ENCODE data around the gene GGA2.
"Not testable (repeated sequence)": the region's sequence is repeated elsewhere in the genome, so short reads cannot be mapped to it uniquely, and the experiment has no call there.

GGA2 gene

GRCh38 chr16:23491490-23492391, 18.6 kb downstream of the GGA2 start:
- no peak overlapping the region for H3K4me3 ChIP-seq (ENCODE audit: low read depth, low read length)
- no peaks in the 10 kb centered on the region for H3K27me3 ChIP-seq
- no peak for DNase-seq
- TF ChIP-seq, protein P1, sequence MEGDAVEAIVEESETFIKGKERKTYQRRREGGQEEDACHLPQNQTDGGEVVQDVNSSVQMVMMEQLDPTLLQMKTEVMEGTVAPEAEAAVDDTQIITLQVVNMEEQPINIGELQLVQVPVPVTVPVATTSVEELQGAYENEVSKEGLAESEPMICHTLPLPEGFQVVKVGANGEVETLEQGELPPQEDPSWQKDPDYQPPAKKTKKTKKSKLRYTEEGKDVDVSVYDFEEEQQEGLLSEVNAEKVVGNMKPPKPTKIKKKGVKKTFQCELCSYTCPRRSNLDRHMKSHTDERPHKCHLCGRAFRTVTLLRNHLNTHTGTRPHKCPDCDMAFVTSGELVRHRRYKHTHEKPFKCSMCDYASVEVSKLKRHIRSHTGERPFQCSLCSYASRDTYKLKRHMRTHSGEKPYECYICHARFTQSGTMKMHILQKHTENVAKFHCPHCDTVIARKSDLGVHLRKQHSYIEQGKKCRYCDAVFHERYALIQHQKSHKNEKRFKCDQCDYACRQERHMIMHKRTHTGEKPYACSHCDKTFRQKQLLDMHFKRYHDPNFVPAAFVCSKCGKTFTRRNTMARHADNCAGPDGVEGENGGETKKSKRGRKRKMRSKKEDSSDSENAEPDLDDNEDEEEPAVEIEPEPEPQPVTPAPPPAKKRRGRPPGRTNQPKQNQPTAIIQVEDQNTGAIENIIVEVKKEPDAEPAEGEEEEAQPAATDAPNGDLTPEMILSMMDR (IDR thresholded peaks at IDR 0.05; ENCODE audit: low read depth, low read length): no peak
- no peaks in the 10 kb centered on the region for H3K9me3 ChIP-seq
- H3K4me1 ChIP-seq: no peaks in the 10 kb centered on the region
- H3K36me3 ChIP-seq: peaks cover 84% of the 10 kb centered on the region

GRCh38 chr16:23486480-23486879, 23.8 kb downstream of the GGA2 start:
- peaks cover 86% of the 10 kb centered on the region for H3K36me3 ChIP-seq

DNA sequence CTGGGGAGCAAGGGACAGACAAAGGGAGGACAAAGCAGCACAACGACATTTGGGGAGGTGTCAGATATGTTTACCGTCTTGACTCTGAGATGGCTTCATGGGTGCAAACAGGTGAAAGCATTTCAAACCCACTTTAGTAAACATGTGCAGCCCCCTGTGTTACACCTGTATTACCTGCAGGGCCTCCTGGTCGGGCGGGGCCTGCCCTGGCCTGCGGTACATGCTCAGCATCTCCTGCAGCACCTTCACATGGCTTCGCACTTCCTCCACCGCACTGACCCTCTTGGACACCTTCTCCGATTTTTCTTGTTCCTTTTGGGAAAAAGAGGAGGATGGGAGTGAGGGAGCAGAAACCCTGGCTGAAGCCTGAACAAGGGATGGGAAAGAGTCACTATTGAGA, 24.5 kb downstream of the GGA2 start:
- no peak overlapping the region for H3K4me3 ChIP-seq (ENCODE audit: low read depth, low read length)
- no peak for DNase-seq
- no peaks in the 10 kb centered on the region for H3K4me1 ChIP-seq
- TF ChIP-seq, protein P1 (IDR thresholded peaks at IDR 0.05; ENCODE audit: low read depth, low read length): no peak
- peaks cover 89% of the 10 kb centered on the region for H3K36me3 ChIP-seq
- H3K9me3 ChIP-seq: no peaks in the 10 kb centered on the region
- H3K27me3 ChIP-seq: no peaks in the 10 kb centered on the region

More at GRCh38 chr16:23486480-23486879, 23.8 kb downstream of the GGA2 start:
- no peak for DNase-seq
- Histone ChIP-seq H3K4me3 (ENCODE audit: low read depth, low read length) (no peak overlapping the region), H3K9me3 (no peaks in the 10 kb centered on the region), H3K4me1 (no peaks in the 10 kb centered on the region), H3K27me3 (no peaks in the 10 kb centered on the region)
- TF ChIP-seq, protein P1 (IDR thresholded peaks at IDR 0.05; ENCODE audit: low read depth, low read length): no peak

DNA sequence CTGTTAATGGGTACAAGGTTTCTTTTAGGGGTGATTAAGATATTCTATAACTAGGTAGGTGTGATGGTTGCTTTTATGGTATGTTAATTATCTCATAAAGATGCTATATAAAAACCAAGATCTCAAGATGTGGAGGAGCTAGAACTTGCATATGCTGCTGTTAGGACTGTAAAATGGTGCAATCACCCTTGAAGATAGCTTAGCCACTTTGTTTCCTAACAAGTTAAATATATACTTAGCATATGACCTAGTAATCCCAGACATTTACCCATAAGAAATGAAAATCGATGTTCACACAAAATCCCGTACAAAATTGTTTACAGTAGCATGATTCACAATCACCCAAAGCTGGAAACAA, 25.1 kb downstream of the GGA2 start:
- no peak for DNase-seq
- H3K36me3 ChIP-seq: peaks cover 92% of the 10 kb centered on the region
- no peaks in the 10 kb centered on the region for H3K27me3 ChIP-seq
- H3K9me3 ChIP-seq: no peaks in the 10 kb centered on the region
- no peaks in the 10 kb centered on the region for H3K4me1 ChIP-seq
- TF ChIP-seq, protein P1 (IDR thresholded peaks at IDR 0.05; ENCODE audit: low read depth, low read length): no peak
- H3K4me3 ChIP-seq (ENCODE audit: low read depth, low read length): no peak overlapping the region

DNA sequence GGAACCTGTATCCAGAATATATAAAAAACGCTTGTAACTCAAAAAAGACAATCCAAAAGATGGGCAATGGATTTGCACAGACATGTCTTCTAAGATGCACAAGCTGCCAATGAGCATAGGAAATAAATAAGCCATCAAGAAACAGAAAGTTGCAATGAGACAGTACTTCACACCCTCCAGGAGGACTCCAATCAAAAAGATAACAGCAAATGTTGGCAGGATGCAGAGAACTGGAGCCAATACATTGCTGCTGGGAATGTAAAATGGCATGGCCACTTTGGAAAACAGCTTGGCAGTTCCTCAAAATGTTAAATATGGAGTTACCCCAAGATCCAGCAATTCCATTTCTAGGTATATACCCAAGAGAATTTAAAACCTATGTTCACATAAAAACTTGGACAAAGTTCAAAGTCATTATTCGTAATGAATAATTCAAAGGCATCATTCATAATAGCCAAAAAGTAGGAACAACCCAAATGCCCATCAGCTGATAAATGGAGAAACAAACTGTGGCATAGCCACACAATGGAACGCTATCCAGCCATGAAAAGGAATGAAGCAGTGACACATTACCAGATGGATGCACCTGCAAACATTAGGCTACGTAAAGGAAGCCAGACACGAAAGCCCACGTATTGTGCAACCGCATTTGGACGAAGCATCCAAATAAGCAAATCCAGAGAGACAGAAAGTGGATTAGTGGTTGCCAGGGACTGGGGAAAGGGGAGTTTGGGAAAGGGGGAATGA, 25.6 kb downstream of the GGA2 start:
- DNase-seq: no peak
- peaks cover 92% of the 10 kb centered on the region for H3K36me3 ChIP-seq
- no peaks in the 10 kb centered on the region for H3K9me3 ChIP-seq
- no peak overlapping the region for H3K4me3 ChIP-seq (ENCODE audit: low read depth, low read length)
- TF ChIP-seq, protein P1 (IDR thresholded peaks at IDR 0.05; ENCODE audit: low read depth, low read length): no peak
- H3K4me1 ChIP-seq: no peaks in the 10 kb centered on the region
- H3K27me3 ChIP-seq: no peaks in the 10 kb centered on the region

DNA sequence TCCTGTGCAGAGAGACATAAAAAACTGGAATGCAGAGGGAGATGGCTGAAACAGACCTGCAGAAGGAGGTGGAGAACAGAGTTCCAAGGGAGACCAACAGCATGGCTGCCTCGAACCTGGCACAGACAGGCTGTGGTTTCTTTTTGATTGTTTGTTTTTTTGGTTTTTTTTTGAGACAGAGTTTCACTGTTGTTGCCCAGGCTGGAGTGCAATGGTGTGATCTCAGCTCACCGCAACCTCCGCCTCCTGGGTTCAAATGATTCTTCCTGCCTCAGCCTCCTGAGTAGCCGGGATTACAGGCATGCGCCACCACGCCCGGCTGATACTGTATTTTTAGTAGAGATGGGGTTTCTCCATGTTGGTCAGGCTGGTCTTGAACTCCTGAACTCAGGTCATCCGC, 26.8 kb downstream of the GGA2 start:
- peaks cover 93% of the 10 kb centered on the region for H3K36me3 ChIP-seq
- H3K9me3 ChIP-seq, DNase-seq: not testable (repeated sequence)

More for the DNA sequence above, 26.8 kb downstream of the GGA2 start:
- H3K4me1 ChIP-seq; H3K4me3 ChIP-seq (ENCODE audit: low read depth, low read length); H3K27me3 ChIP-seq: not testable (repeated sequence)

Measured in BE2C (cell line).